H1 (cell line): ENCODE results near the gene LRCH3. TPM values are rescaled to one million over a fixed set of nuclear protein-coding genes. Genes with fewer than 3 reads are reported as not detected.

Experiments
- CTCF ChIA-PET: fragments of 300-600 bp; sonication (Branson Sonifier 250); formaldehyde crosslinking; loops from one replicate; lab custom pipeline; 2021; ENCODE audit not compliant: partially characterized antibody; lab: Charles Lee
- POLR2A ChIA-PET: fragments of 300-600 bp; sonication (Branson Sonifier 250); formaldehyde crosslinking; loops from one replicate; lab custom pipeline; 2021; ENCODE audit warnings: inconsistent platforms; ENCODE audit not compliant: partially characterized antibody; lab: Charles Lee
- DNase-seq, 2 experiments: peaks; one replicate each; pipeline versions ENCODE4 v3.0.0 to v3.0.0-alpha.2; 2010 to 2022; ENCODE audit warnings: low spot score in 2 of 2, low read depth in 1 of 2, mixed read lengths in 1 of 2
- FAIRE-seq: peaks from 2 replicates; lab custom pipeline; 2011; peaks lifted over from hg19 to GRCh38; lab: Jason Lieb, UNC
- H2AFZ ChIP-seq: 2 replicates; pipeline ENCODE4 v1.8.1; 2012; ENCODE audit warnings: low read length, inconsistent platforms
- H2AK5ac ChIP-seq: 2 replicates; pipeline ENCODE4 v1.6.1; 2013; ENCODE audit warnings: low read depth, low read length
- H2BK120ac ChIP-seq: replicated peaks from 2 replicates; pipeline ENCODE3; 2013; ENCODE audit warnings: low read depth, low read length, inconsistent platforms
- H2BK12ac ChIP-seq: 2 replicates; pipeline ENCODE4 v1.6.1; 2013; ENCODE audit warnings: low read depth, low read length
- H2BK15ac ChIP-seq: 2 replicates; pipeline ENCODE4 v1.6.1; 2013; ENCODE audit warnings: low read length
- H2BK20ac ChIP-seq: 2 replicates; pipeline ENCODE4 v1.6.1; 2013; ENCODE audit warnings: low read length
- H2BK5ac ChIP-seq: 2 replicates; pipeline ENCODE4 v1.6.1; 2013; ENCODE audit warnings: low read depth, low read length
- H3K14ac ChIP-seq: 2 replicates; pipeline ENCODE4 v1.6.1; 2013; ENCODE audit warnings: inconsistent platforms; ENCODE audit not compliant: insufficient read length
- H3K18ac ChIP-seq: 2 replicates; pipeline ENCODE4 v1.6.1; 2013; ENCODE audit warnings: low read length; ENCODE audit errors: extremely low read depth
- H3K23ac ChIP-seq: 2 replicates; pipeline ENCODE4 v1.6.1; 2013; ENCODE audit warnings: inconsistent platforms; ENCODE audit not compliant: insufficient read length
- H3K23me2 ChIP-seq: 2 replicates; pipeline ENCODE4 v1.6.1; 2013; ENCODE audit warnings: low read depth, low read length
- H3K27ac ChIP-seq: 2 replicates; pipeline ENCODE4 v1.6.1; 2011; ENCODE audit warnings: low read depth, low read length, inconsistent platforms
- H3K27me3 ChIP-seq, 4 experiments: replicated peaks in 1 of 4; 1 replicate in 1 of 4; 2 replicates in 3 of 4; pipeline versions ENCODE4 v1.6.1 to v1.8.1; 2011 to 2013; ENCODE audit warnings: low read length in 3 of 4, mild to moderate bottlenecking in 3 of 4, inconsistent platforms in 2 of 4, mixed read lengths in 2 of 4, moderate library complexity in 1 of 4; ENCODE audit not compliant: control insufficient read depth in 3 of 4, insufficient read depth in 3 of 4; ENCODE audit errors: extremely low read depth in 1 of 4
- H3K36me3 ChIP-seq, 4 experiments: 2 replicates each; pipeline versions ENCODE4 v1.6.1 to v1.8.1; 2011 to 2013; ENCODE audit warnings: mild to moderate bottlenecking in 4 of 4, low read length in 3 of 4, moderate library complexity in 2 of 4, control low read depth in 1 of 4, inconsistent platforms in 1 of 4; ENCODE audit not compliant: insufficient read depth in 4 of 4, control insufficient read depth in 2 of 4
- H3K4ac ChIP-seq: replicated peaks from 2 replicates; pipeline ENCODE3; 2013; ENCODE audit warnings: low read length, low read depth, mixed read lengths, inconsistent platforms; ENCODE audit not compliant: insufficient read length
- H3K4me1 ChIP-seq, 4 experiments: replicated peaks in 1 of 4; 1 replicate in 1 of 4; 2 replicates in 3 of 4; pipeline versions ENCODE4 v1.6.1 to v1.8.1; 2011 to 2013; ENCODE audit warnings: low read length in 3 of 4, inconsistent platforms in 2 of 4, mixed read lengths in 1 of 4; ENCODE audit not compliant: insufficient read depth in 4 of 4, control insufficient read depth in 3 of 4
- H3K4me2 ChIP-seq, 2 experiments: 2 replicates each; pipeline versions ENCODE4 v1.6.1 to v1.8.1; 2011 to 2013; ENCODE audit warnings: low read depth in 2 of 2, low read length in 2 of 2, control low read depth in 1 of 2, inconsistent platforms in 1 of 2, mild to moderate bottlenecking in 1 of 2; ENCODE audit not compliant: insufficient read depth in 1 of 2
- H3K4me3 ChIP-seq, 4 experiments: fragments of 200-600, 300-600 bp in 1 of 4; sonication (generic), shearing (Covaris generic), sonication (Bioruptor Twin) in 1 of 4; 2 replicates each; pipeline versions ENCODE4 v1.5.1 to v1.8.1; 2011 to 2016; ENCODE audit warnings: low read length in 4 of 4, low read depth in 3 of 4, control low read depth in 2 of 4, inconsistent platforms in 2 of 4, mild to moderate bottlenecking in 2 of 4, mixed read lengths in 1 of 4, moderate library complexity in 1 of 4; ENCODE audit not compliant: insufficient read depth in 2 of 4; ENCODE audit errors: extremely low read depth in 1 of 4
- H3K56ac ChIP-seq: replicated peaks from 2 replicates; pipeline ENCODE3; 2013; ENCODE audit warnings: low read depth, mild to moderate bottlenecking, mixed read lengths, low read length, inconsistent platforms; ENCODE audit not compliant: insufficient read length
- H3K79me1 ChIP-seq: 2 replicates; pipeline ENCODE4 v1.6.1; 2013; ENCODE audit warnings: low read depth, low read length, control low read depth
- H3K79me2 ChIP-seq, 2 experiments: 2 replicates each; pipeline versions ENCODE4 v1.6.1 to v1.8.1; 2012 to 2013; ENCODE audit warnings: low read length in 2 of 2, mild to moderate bottlenecking in 2 of 2, inconsistent platforms in 1 of 2; ENCODE audit not compliant: insufficient read depth in 2 of 2, control insufficient read depth in 1 of 2
- H3K9ac ChIP-seq, 4 experiments: replicated peaks in 1 of 4; 1 replicate in 1 of 4; 2 replicates in 3 of 4; pipeline versions ENCODE4 v1.6.1 to v1.8.1; 2011 to 2013; ENCODE audit warnings: low read depth in 3 of 4, low read length in 3 of 4, control low read depth in 2 of 4, mild to moderate bottlenecking in 2 of 4, moderate library complexity in 2 of 4, inconsistent platforms in 1 of 4; ENCODE audit errors: extremely low read depth in 1 of 4
- H3K9me3 ChIP-seq, 2 experiments: 2 replicates each; pipeline versions ENCODE4 v1.6.1 to v1.8.1; 2012 to 2013; ENCODE audit warnings: mild to moderate bottlenecking in 2 of 2, moderate library complexity in 2 of 2, control low read depth in 1 of 2, inconsistent platforms in 1 of 2, low read depth in 1 of 2, low read length in 1 of 2, mixed read lengths in 1 of 2; ENCODE audit not compliant: insufficient read depth in 2 of 2
- H4K20me1 ChIP-seq, 2 experiments: replicated peaks in 1 of 2; 2 replicates each; pipeline versions ENCODE3 to v1.8.1; 2011 to 2013; ENCODE audit warnings: inconsistent platforms in 2 of 2, low read length in 2 of 2, mild to moderate bottlenecking in 1 of 2; ENCODE audit not compliant: insufficient read depth in 2 of 2, control insufficient read depth in 1 of 2
- H4K5ac ChIP-seq: 2 replicates; pipeline ENCODE4 v1.6.1; 2013; ENCODE audit warnings: low read length, low read depth, mixed read lengths, inconsistent platforms; ENCODE audit not compliant: insufficient read length
- H4K8ac ChIP-seq: 2 replicates; pipeline ENCODE4 v1.8.0; 2013; ENCODE audit warnings: mild to moderate bottlenecking, moderate library complexity, low read length, inconsistent platforms; ENCODE audit not compliant: insufficient read depth; ENCODE audit errors: extremely low read depth
- H4K91ac ChIP-seq: replicated peaks from 2 replicates; pipeline ENCODE3; 2013; ENCODE audit warnings: low read length, mixed read lengths, inconsistent platforms; ENCODE audit not compliant: insufficient read length
- CREB1 ChIP-seq: IDR thresholded peaks from 2 replicates; pipeline ENCODE4 v1.6.1; 2012; ENCODE audit warnings: inconsistent platforms
- WGBS, 2 experiments: shearing (Covaris generic) in 1 of 2; methylation state at CpG; one replicate each; pipeline versions ENCODE4 v1.1.6 to v1.1.7; 2013 to 2015; ENCODE audit warnings: low lambda C conversion rate in 2 of 2, mixed read lengths in 2 of 2, inconsistent platforms in 1 of 2, low coverage in 1 of 2, missing lambda C conversion rate in 1 of 2; ENCODE audit not compliant: insufficient replicate concordance in 2 of 2, insufficient coverage in 1 of 2, insufficient read length in 1 of 2; ENCODE audit errors: extremely low coverage in 1 of 2, missing lambda C conversion rate in 1 of 2; 5-methylcytosine and 5-hydroxymethylcytosine counted together
- polyA plus RNA-seq, 7 experiments: library from polyadenylated mRNA; depleted of rRNA in 3 of 7; stranded (reverse) in 5 of 7; unstranded in 2 of 7; fragments of >200 nt in 5 of 7; fragments of 200-250 nt in 2 of 7; gene quantifications; 1 replicate in 5 of 7; 2 replicates in 1 of 7; 4 replicates in 1 of 7; pipeline versions ENCODE4 v1.2.1 to v1.2.3, GENCODE V29; 2011 to 2013; ENCODE audit warnings: missing spikeins in 2 of 7, mixed read lengths in 2 of 7
- total RNA-seq: library from RNA; stranded (reverse); fragmentation: NEBNext Ultra II Directional; extraction: Animal tissue kit (Norgen Biotek cat#: 25700); gene quantifications from 2 replicates; pipeline ENCODE4 v1.2.1, GENCODE V29; 2021

The LRCH3 gene
- total and polyA plus RNA-seq, 2 of the 8 experiments (the other 6 are each of a cell fraction or from before 2014, with no cell fraction given), result 58.4 to 66.0 TPM

DNA sequence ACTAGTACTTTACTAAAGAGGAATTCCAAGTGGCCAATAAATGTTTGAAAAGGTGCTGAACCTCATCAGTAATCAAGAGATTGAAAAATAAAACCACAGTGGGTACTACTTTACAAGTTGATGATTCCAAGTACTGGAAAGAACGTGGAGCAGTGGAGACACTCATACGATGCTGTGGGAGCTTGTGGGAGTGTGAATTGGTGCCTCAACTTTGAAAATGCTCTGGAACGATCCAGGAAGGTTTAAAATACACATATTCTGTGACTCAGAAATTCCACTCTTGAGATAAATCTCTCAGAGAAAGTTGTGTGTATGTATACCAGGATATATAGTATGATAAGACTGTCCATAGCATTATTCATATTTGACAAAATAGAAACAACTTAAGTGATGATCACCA lies 9.3 kb downstream of the LRCH3 start:
- POLR2A ChIA-PET, result interaction anchor here (0.5 to 1.9 kb wide), 4 partner anchors 8 to 117 kb away, joined by 3 to 7 read pairs (median 4); partner anchors contain the start of gene LRCH3
- CTCF ChIA-PET, result interaction anchor here (1.5 to 1.7 kb wide), 2 partner anchors 17 to 86 kb away, joined by 4 read pairs; no protein-coding TSS in a partner anchor

More for the DNA sequence above, 9.3 kb downstream of the LRCH3 start:
- no peak for FAIRE-seq
- H3K4me3 ChIP-seq, result no peak overlapping the region
- no peaks in the 10 kb centered on the region for H3K36me3 ChIP-seq
- H4K5ac ChIP-seq, result no peak overlapping the region
- H2BK20ac ChIP-seq, result no peak overlapping the region
- DNase-seq, result no peak
- no peak overlapping the region for H4K91ac ChIP-seq
- no peak overlapping the region for H2BK12ac ChIP-seq
- H2AFZ ChIP-seq, result no peak overlapping the region
- no peak overlapping the region for H3K56ac ChIP-seq
- H3K23ac ChIP-seq, result no peak overlapping the region
- peaks cover 6 to 91% of the 10 kb centered on the region in 2 experiments for H3K79me2 ChIP-seq
- 96% methylated on average over 3 of the region's 3 CpGs; no CpG with 5 or more reads in 1 of the 2 experiments for WGBS, 2 experiments
- H3K4me2 ChIP-seq, result no peak overlapping the region
- no peak overlapping the region for H4K8ac ChIP-seq
- H3K4ac ChIP-seq, result no peak overlapping the region
- H3K18ac ChIP-seq, result no peak overlapping the region
- H2BK5ac ChIP-seq, result no peak overlapping the region
- no peak overlapping the region for H3K27ac ChIP-seq
- no peak overlapping the region for H2BK120ac ChIP-seq
- no peak overlapping the region for H2BK15ac ChIP-seq
- H3K9ac ChIP-seq, result no peak overlapping the region
- no peaks in the 10 kb centered on the region for H3K23me2 ChIP-seq
- H3K79me1 ChIP-seq, result peaks cover 8% of the 10 kb centered on the region
- H3K14ac ChIP-seq, result no peak overlapping the region
- no peaks in the 10 kb centered on the region for H3K9me3 ChIP-seq
- no peaks in the 10 kb centered on the region for H3K27me3 ChIP-seq
- TF ChIP-seq CREB1, result no peak
- H4K20me1 ChIP-seq, result peaks cover 0 to 5% of the 10 kb centered on the region in 2 experiments
- H3K4me1 ChIP-seq, result no peaks in the 10 kb centered on the region
- no peak overlapping the region for H2AK5ac ChIP-seq
